Transverse colon (tissue), 4 donors: ENCODE results near the gene BNIP1. TPM values are rescaled to one million over a fixed set of nuclear protein-coding genes. Genes with fewer than 3 reads are reported as not detected.

Experiments used
- DNase-seq: peaks from one replicate; pipeline ENCODE4 v3.0.0-alpha.2; 2019
- H3K27ac ChIP-seq, 4 donors: fragments of 200-600 bp; sonication (generic); 2 replicates each; pipeline ENCODE4 v1.5.1; 2016 to 2018; ENCODE audit warnings: inconsistent platforms in 4 of 4
- H3K27me3 ChIP-seq: fragments of 200-600 bp; sonication (generic); 2 replicates; pipeline ENCODE4 v1.5.1; 2017; ENCODE audit warnings: inconsistent platforms
- H3K36me3 ChIP-seq, 4 donors: fragments of 200-600 bp; sonication (generic); 2 replicates each; pipeline ENCODE4 v1.5.1; 2017 to 2019; ENCODE audit warnings: inconsistent platforms in 4 of 4
- H3K4me1 ChIP-seq, 4 donors: fragments of 200-600 bp; sonication (generic); 2 replicates each; pipeline ENCODE4 v1.5.1; 2017 to 2020; ENCODE audit warnings: inconsistent platforms in 4 of 4
- H3K4me3 ChIP-seq, 4 donors: fragments of 200-600 bp; sonication (generic); 1 replicate in 1 of 4; 2 replicates in 3 of 4; pipeline versions ENCODE4 v1.5.1 to v1.6.1; 2017 to 2019; ENCODE audit warnings: inconsistent platforms in 4 of 4
- H3K9me3 ChIP-seq, 2 donors: fragments of 200-600 bp; sonication (generic); 2 replicates each; pipeline ENCODE4 v1.5.1; 2017 to 2019; ENCODE audit warnings: inconsistent platforms in 2 of 2
- EP300 ChIP-seq: sonication (generic); formaldehyde crosslinking; IDR thresholded peaks from one replicate; pipeline ENCODE4 v1.6.1; 2017; ENCODE audit warnings: antibody characterized with exemption, low read depth
- POLR2A ChIP-seq: fragments of 450-650 bp; IDR thresholded peaks from one replicate; pipeline ENCODE4 v1.6.1; 2016; ENCODE audit warnings: antibody characterized with exemption, mild to moderate bottlenecking, moderate library complexity
- POLR2AphosphoS5 ChIP-seq, 3 donors: sonication (generic); formaldehyde crosslinking; IDR thresholded peaks; one replicate each; pipeline ENCODE4 v1.6.1; 2016; ENCODE audit warnings: antibody characterized with exemption in 3 of 3
- WGBS, 2 donors: methylation state at CpG; one replicate each; pipeline ENCODE4 v1.1.5; 2018; ENCODE audit warnings: low coverage in 1 of 2; 5-methylcytosine and 5-hydroxymethylcytosine counted together
- in situ Hi-C, 4 donors: fragments of 200-750 bp; cut with MboI; loops; one replicate each; pipeline versions ENCODE4 v1.15.0 to v1.15.1; 2017; ENCODE audit warnings: low sequenced_read_pairs in 3 of 4, low pct_ligation_motif_present in 1 of 4, low pct_unique_long_range_greater_than_20kb in 1 of 4
- intact Hi-C: fragments of 100-400 bp; cut with DNase I; formaldehyde crosslinking; loops from one replicate; pipeline ENCODE4 v1.15.1; 2023; ENCODE audit warnings: low total_unique reads
- total RNA-seq, 4 donors: library from RNA; depleted of rRNA; stranded (reverse); fragments of >200 nt; gene quantifications; one replicate each; pipeline ENCODE4 v1.1.0, GENCODE V29; 2016
- TF ChIP-seq, protein P1 (sequence below), 5 experiments: fragments of 200-600 bp in 3 of 5; fragments of 450-650 bp in 2 of 5; sonication (generic) in 3 of 5; IDR thresholded peaks; 1 replicate in 2 of 5; 2 replicates in 3 of 5; pipeline ENCODE4 v1.5.1; 2016 to 2017; ENCODE audit warnings: antibody characterized with exemption in 5 of 5, inconsistent platforms in 3 of 5, mild to moderate bottlenecking in 2 of 5, moderate library complexity in 1 of 5

Gene BNIP1
- total RNA-seq, 4 donors from 2014 or later = 6.0 to 7.2 TPM; not detected in 2

DNA sequence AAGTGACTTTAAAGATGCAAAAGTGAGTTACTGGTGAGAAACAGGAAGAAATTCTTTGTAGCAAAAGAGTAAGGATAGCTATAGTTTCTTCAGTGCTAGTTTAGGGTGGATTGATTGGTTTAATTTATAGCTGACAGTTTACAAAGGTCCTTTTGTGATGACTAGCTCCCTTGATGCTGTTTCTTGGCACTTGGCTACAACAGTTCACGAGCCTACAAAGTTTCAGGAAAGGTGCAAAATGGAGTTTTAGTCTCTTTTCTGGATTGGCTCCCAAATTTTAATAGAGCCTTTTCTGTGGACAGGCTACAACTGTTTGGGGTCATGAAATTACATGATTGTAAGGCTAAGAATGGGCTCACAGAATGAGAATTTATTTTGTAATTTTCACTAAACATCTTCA lies 40.9 kb upstream of the BNIP1 start:
- WGBS, 2 donors = 13 to 55% methylated on average over 1 of the region's 1 CpG
- in situ Hi-C loops = no loop called here
- H3K27ac ChIP-seq = no peak overlapping the region

GRCh38 chr5:173108914-173109313 lies 35.4 kb upstream of the BNIP1 start:
- WGBS, 2 donors = 61 to 63% methylated on average over 2 to 3 of the region's 3 CpGs
- H3K36me3 ChIP-seq = peaks cover 0 to 33% (median 15%) of the 10 kb centered on the region in 4 donors
- intact Hi-C loops = no loop called here
- DNase-seq = no peak
- H3K4me1 ChIP-seq = peaks cover 0 to 10% (median 2%) of the 10 kb centered on the region in 4 donors
- H3K9me3 ChIP-seq = no peaks in the 10 kb centered on the region
- no peaks in the 10 kb centered on the region for H3K27me3 ChIP-seq
- no peak for TF ChIP-seq EP300
- no peak for TF ChIP-seq POLR2A
- no peak for TF ChIP-seq POLR2AphosphoS5 (IDR thresholded peaks at IDR 0.05)
- TF ChIP-seq, protein P1, sequence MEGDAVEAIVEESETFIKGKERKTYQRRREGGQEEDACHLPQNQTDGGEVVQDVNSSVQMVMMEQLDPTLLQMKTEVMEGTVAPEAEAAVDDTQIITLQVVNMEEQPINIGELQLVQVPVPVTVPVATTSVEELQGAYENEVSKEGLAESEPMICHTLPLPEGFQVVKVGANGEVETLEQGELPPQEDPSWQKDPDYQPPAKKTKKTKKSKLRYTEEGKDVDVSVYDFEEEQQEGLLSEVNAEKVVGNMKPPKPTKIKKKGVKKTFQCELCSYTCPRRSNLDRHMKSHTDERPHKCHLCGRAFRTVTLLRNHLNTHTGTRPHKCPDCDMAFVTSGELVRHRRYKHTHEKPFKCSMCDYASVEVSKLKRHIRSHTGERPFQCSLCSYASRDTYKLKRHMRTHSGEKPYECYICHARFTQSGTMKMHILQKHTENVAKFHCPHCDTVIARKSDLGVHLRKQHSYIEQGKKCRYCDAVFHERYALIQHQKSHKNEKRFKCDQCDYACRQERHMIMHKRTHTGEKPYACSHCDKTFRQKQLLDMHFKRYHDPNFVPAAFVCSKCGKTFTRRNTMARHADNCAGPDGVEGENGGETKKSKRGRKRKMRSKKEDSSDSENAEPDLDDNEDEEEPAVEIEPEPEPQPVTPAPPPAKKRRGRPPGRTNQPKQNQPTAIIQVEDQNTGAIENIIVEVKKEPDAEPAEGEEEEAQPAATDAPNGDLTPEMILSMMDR (IDR thresholded peaks at IDR 0.05) = no peak
- in situ Hi-C loops = no loop called here
- no peak overlapping the region for H3K4me3 ChIP-seq
- no peak overlapping the region for H3K27ac ChIP-seq

More for the DNA sequence above, 40.9 kb upstream of the BNIP1 start:
- peaks cover 0 to 6% (median 0%) of the 10 kb centered on the region in 4 donors for H3K4me1 ChIP-seq
- H3K27me3 ChIP-seq = no peaks in the 10 kb centered on the region
- intact Hi-C loops = no loop called here
- no peak for DNase-seq
- TF ChIP-seq POLR2A (no peak), EP300 (no peak), POLR2AphosphoS5 (IDR thresholded peaks at IDR 0.05) (no peak)
- TF ChIP-seq, protein P1 (IDR thresholded peaks at IDR 0.05) = no peak
- H3K9me3 ChIP-seq = peaks cover 4 to 6% of the 10 kb centered on the region in 2 donors
- no peak overlapping the region for H3K4me3 ChIP-seq
- peaks cover 0 to 19% (median 4%) of the 10 kb centered on the region in 4 donors for H3K36me3 ChIP-seq

- no peak overlapping the region for H3K27ac ChIP-seq
- TF ChIP-seq, protein P1 (IDR thresholded peaks at IDR 0.05) = no peak
- TF ChIP-seq POLR2AphosphoS5 (IDR thresholded peaks at IDR 0.05) = no peak
- no peak for TF ChIP-seq EP300
- TF ChIP-seq POLR2A = no peak
- H3K27me3 ChIP-seq = no peaks in the 10 kb centered on the region
- in situ Hi-C loops = no loop called here
- 91 to 96% methylated on average over 1 of the region's 1 CpG for WGBS, 2 donors
- intact Hi-C loops = no loop called here
- H3K4me1 ChIP-seq = peaks cover 0 to 10% (median 2%) of the 10 kb centered on the region in 4 donors
- DNase-seq = no peak
- H3K36me3 ChIP-seq = peaks cover 0 to 43% (median 17%) of the 10 kb centered on the region in 4 donors
- H3K4me3 ChIP-seq = no peak overlapping the region
- peaks cover 3 to 6% of the 10 kb centered on the region in 2 donors for H3K9me3 ChIP-seq
These were observed 29.8 kb upstream of the BNIP1 start for GRCh38 chr5:173114536-173114935.

GRCh38 chr5:173119719-173120118 lies 24.6 kb upstream of the BNIP1 start:
- TF ChIP-seq EP300 (no peak), POLR2AphosphoS5 (IDR thresholded peaks at IDR 0.05) (no peak), POLR2A (no peak)
- TF ChIP-seq, protein P1 (IDR thresholded peaks at IDR 0.05) = no peak
- H3K4me3 ChIP-seq = no peak overlapping the region
- no peaks in the 10 kb centered on the region for H3K4me1 ChIP-seq
- 98 to 100% methylated on average over 1 of the region's 1 CpG for WGBS, 2 donors
- intact Hi-C loops (no loop called here), in situ Hi-C loops (no loop called here)
- peaks cover 0 to 46% (median 15%) of the 10 kb centered on the region in 4 donors for H3K36me3 ChIP-seq
- no peak for DNase-seq
- H3K9me3 ChIP-seq = peaks cover 3 to 9% of the 10 kb centered on the region in 2 donors
- no peak overlapping the region for H3K27ac ChIP-seq
- H3K27me3 ChIP-seq = no peaks in the 10 kb centered on the region
